Breast epithelium (tissue), 4 donors: ENCODE results near the gene REM1. TPM values are rescaled to one million over a fixed set of nuclear protein-coding genes. Genes with fewer than 3 reads are reported as not detected.

ENCODE experiments used
- DNase-seq, 2 donors: peaks; one replicate each; pipeline ENCODE4 v3.0.0-alpha.2; 2019; ENCODE audit warnings: low spot score in 2 of 2
- H3K27ac ChIP-seq, 2 donors: fragments of 200-600 bp; sonication (generic) in 1 of 2; one replicate each; pipeline ENCODE4 v1.5.1; 2016 to 2019; ENCODE audit warnings: mild to moderate bottlenecking in 1 of 2
- H3K27me3 ChIP-seq, 2 donors: fragments of 200-600 bp; sonication (generic) in 1 of 2; one replicate each; pipeline versions ENCODE4 v1.5.1 to v1.6.0; 2017 to 2019; ENCODE audit warnings: control low read depth in 1 of 2, mild to moderate bottlenecking in 1 of 2
- H3K36me3 ChIP-seq: fragments of 200-600 bp; one replicate; pipeline ENCODE4 v1.5.1; 2019
- H3K4me1 ChIP-seq, 2 donors: fragments of 200-600 bp; sonication (generic); one replicate each; pipeline ENCODE4 v1.5.1; 2016 to 2019; ENCODE audit warnings: control low read depth in 1 of 2
- H3K4me3 ChIP-seq, 3 donors: fragments of 200-600 bp; sonication (generic); 1 replicate in 2 of 3; 2 replicates in 1 of 3; pipeline ENCODE4 v1.5.1; 2016 to 2019; ENCODE audit warnings: mild to moderate bottlenecking in 3 of 3, moderate library complexity in 2 of 3
- H3K9me3 ChIP-seq, 2 donors: fragments of 200-600 bp; sonication (generic) in 1 of 2; one replicate each; pipeline ENCODE4 v1.5.1; 2016 to 2019; ENCODE audit warnings: control low read depth in 1 of 2
- POLR2A ChIP-seq: fragments of 450-650 bp; IDR thresholded peaks from one replicate; pipeline ENCODE4 v1.6.1; 2016; ENCODE audit warnings: antibody characterized with exemption, mild to moderate bottlenecking, moderate library complexity
- POLR2AphosphoS5 ChIP-seq, 3 donors: sonication (generic); formaldehyde crosslinking; IDR thresholded peaks; one replicate each; pipeline ENCODE4 v1.6.1; 2017; ENCODE audit warnings: antibody characterized with exemption in 3 of 3
- intact Hi-C: fragments of 100-400 bp; cut with DNase I; formaldehyde crosslinking; loops from one replicate; pipeline ENCODE4 v1.15.1; 2023; ENCODE audit warnings: low total_unique reads
- total RNA-seq, 3 donors: library from RNA; depleted of rRNA; stranded (reverse); fragments of >200 nt; gene quantifications; one replicate each; pipeline ENCODE4 v1.1.0, GENCODE V29; 2016
- TF ChIP-seq, protein P1 (sequence below), 3 donors: fragments of 450-650 bp; IDR thresholded peaks; one replicate each; pipeline ENCODE4 v1.5.1; 2016 to 2017; ENCODE audit warnings: antibody characterized with exemption in 3 of 3, mild to moderate bottlenecking in 3 of 3, moderate library complexity in 3 of 3

REM1 gene
- total RNA-seq, 3 donors from 2014 or later, result 3.2 to 3.9 (median 3.4) TPM

DNA sequence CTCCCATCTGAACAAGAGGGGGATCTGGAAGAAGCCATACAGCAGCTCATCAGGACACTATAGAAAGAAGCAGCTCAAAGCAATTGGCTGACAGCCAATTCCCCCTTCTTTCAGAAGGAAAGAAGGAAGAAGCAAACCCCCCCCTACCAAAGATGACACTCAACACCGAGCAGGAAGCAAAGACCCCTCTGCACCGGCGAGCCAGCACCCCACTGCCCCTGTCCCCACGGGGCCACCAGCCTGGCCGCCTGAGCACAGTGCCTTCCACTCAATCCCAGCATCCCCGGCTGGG is 1.2 kb downstream of the REM1 start:
- Histone ChIP-seq H3K27me3 (peaks cover 0 to 16% of the 10 kb centered on the region in 2 donors), H3K27ac (no peak overlapping the region), H3K36me3 (no peaks in the 10 kb centered on the region), H3K4me3 (peak overlapping the region in 2 of 3 donors; percentile 51 to 72), H3K9me3 (no peaks in the 10 kb centered on the region), H3K4me1 (no peaks in the 10 kb centered on the region)
- TF ChIP-seq, protein P1, sequence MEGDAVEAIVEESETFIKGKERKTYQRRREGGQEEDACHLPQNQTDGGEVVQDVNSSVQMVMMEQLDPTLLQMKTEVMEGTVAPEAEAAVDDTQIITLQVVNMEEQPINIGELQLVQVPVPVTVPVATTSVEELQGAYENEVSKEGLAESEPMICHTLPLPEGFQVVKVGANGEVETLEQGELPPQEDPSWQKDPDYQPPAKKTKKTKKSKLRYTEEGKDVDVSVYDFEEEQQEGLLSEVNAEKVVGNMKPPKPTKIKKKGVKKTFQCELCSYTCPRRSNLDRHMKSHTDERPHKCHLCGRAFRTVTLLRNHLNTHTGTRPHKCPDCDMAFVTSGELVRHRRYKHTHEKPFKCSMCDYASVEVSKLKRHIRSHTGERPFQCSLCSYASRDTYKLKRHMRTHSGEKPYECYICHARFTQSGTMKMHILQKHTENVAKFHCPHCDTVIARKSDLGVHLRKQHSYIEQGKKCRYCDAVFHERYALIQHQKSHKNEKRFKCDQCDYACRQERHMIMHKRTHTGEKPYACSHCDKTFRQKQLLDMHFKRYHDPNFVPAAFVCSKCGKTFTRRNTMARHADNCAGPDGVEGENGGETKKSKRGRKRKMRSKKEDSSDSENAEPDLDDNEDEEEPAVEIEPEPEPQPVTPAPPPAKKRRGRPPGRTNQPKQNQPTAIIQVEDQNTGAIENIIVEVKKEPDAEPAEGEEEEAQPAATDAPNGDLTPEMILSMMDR (IDR thresholded peaks at IDR 0.05), result no peak
- TF ChIP-seq POLR2AphosphoS5 (IDR thresholded peaks at IDR 0.05) (no peak), POLR2A (no peak)
- no peak for DNase-seq
- intact Hi-C loops, result no loop called here

- no peak for DNase-seq
- TF ChIP-seq POLR2A, result no peak
- TF ChIP-seq, protein P1 (IDR thresholded peaks at IDR 0.05), result no peak
- Histone ChIP-seq H3K27me3 (peaks cover 0 to 16% of the 10 kb centered on the region in 2 donors), H3K4me1 (no peaks in the 10 kb centered on the region), H3K27ac (no peak overlapping the region), H3K9me3 (no peaks in the 10 kb centered on the region), H3K36me3 (no peaks in the 10 kb centered on the region), H3K4me3 (peak overlapping the region in 2 of 3 donors; percentile 51 to 72)
- intact Hi-C loops, result no loop called here
Observed at GRCh38 chr20:31476643-31477215, 1.6 kb downstream of the REM1 start.

- Histone ChIP-seq H3K27ac (peak overlapping the region in 1 of 2 donors; percentile 25), H3K36me3 (no peaks in the 10 kb centered on the region), H3K4me1 (no peaks in the 10 kb centered on the region), H3K27me3 (no peaks in the 10 kb centered on the region), H3K4me3 (no peak overlapping the region), H3K9me3 (no peaks in the 10 kb centered on the region)
- DNase-seq, result no peak
- intact Hi-C loops, result no loop called here
- no peak for TF ChIP-seq POLR2AphosphoS5 (IDR thresholded peaks at IDR 0.05)
- TF ChIP-seq POLR2A, result no peak
- TF ChIP-seq, protein P1 (IDR thresholded peaks at IDR 0.05), result no peak
Observed at GRCh38 chr20:31484001-31484400, 8.9 kb downstream of the REM1 start.

DNA sequence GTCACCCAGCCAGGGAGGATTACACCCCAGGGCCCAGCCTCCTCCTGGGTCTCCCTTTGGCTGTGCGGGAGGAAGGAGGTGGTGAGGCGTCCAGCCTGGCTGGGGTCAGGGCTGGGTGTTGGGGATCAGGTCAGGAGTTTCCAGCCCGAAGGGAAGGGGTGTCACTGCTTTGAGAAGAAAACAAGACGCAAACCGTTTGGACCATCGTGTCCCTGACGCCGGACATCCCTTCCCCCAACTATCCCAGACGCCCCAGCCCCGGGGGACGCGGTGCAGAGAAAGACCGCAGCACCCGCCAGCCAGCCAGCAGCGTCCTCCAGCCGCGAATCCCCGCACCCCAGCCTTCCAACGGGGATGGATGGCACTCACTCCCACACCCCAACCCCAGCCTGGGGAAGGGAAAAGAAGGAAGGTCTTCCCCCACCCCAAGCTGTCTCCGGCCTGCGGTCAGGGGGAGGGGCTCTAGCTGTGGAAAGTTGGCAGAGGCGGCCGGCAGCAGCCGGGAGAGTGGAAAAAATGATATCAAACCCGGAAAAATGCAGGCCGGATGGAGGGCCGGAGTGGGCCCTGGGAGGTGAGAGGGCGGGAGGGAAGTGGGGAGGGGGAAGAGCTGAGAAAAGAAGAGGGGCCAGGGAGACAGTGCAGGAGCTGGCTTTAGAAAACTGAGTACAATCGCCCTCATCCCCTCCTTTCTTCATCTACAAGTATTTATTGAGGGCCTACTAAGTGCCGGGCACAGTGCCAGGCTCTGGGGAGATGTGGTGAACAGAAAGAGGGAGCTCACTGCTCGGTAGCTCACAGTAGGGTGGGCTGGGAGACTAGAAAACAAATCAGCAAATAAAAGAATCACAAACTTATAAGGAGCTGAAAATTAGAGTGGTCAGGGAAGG is 10.6 kb downstream of the REM1 start:
- peak in 1 of 2 donors; percentile 20 for DNase-seq
- H3K36me3 ChIP-seq, result no peaks in the 10 kb centered on the region

DNA sequence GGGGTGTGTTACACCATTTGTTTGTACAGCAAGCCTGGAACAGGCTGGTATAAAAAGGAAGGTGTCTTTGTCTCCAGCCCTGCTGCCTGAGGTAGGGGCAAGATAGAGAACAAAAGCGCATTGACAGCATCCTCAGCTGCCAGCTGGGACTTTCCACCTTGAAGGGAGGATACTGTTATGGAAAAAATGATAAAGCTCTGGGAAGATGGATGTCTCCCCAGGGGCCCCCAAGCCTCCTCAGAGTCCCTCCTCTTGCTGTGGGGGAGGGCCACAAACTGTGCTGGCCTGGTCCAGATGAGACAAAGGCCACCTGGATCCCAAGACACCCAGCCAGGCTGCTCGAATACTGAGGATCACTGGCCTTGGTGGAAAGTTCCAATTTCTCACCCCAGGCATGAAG is 13.0 kb downstream of the REM1 start:
- no peak for DNase-seq
- peak overlapping the region in 1 of 2 donors; percentile 1 for H3K27ac ChIP-seq
- no peaks in the 10 kb centered on the region for H3K27me3 ChIP-seq
- H3K4me3 ChIP-seq, result no peak overlapping the region
- H3K36me3 ChIP-seq, result no peaks in the 10 kb centered on the region
- no peaks in the 10 kb centered on the region for H3K4me1 ChIP-seq
- no peak for TF ChIP-seq POLR2AphosphoS5 (IDR thresholded peaks at IDR 0.05)
- no peak for TF ChIP-seq POLR2A
- TF ChIP-seq, protein P1 (IDR thresholded peaks at IDR 0.05), result no peak
- intact Hi-C loops, result no loop called here
- H3K9me3 ChIP-seq, result no peaks in the 10 kb centered on the region

More for the DNA sequence above, 10.6 kb downstream of the REM1 start:
- no peak for TF ChIP-seq POLR2AphosphoS5 (IDR thresholded peaks at IDR 0.05)
- TF ChIP-seq, protein P1 (IDR thresholded peaks at IDR 0.05), result no peak
- TF ChIP-seq POLR2A, result no peak
- intact Hi-C loops, result no loop called here
- Histone ChIP-seq H3K9me3 (no peaks in the 10 kb centered on the region), H3K4me1 (no peaks in the 10 kb centered on the region), H3K27me3 (no peaks in the 10 kb centered on the region), H3K4me3 (peak overlapping the region; percentile 23 to 63 (median 27)), H3K27ac (peak overlapping the region; percentile 76 to 90)
